Caco-2 (cell line): ENCODE results near the gene TRPV5. TPM values are rescaled to one million over a fixed set of nuclear protein-coding genes. Genes with fewer than 3 reads are reported as not detected.

Source experiments
- BruUV-seq: library from RNA; stranded (reverse); fragments of 400-500 nt; replicated peaks from 2 replicates; lab custom pipeline; 2021; lab: Mats Ljungman, UMichigan
- CTCF ChIA-PET: fragments of 300-600 bp; sonication (Branson Sonifier 250); formaldehyde crosslinking; loops from one replicate; lab custom pipeline; 2022; ENCODE audit warnings: antibody characterized with exemption; lab: Charles Lee
- POLR2A ChIA-PET: fragments of 300-600 bp; sonication (Branson Sonifier 250); formaldehyde crosslinking; loops from one replicate; lab custom pipeline; 2022; ENCODE audit warnings: antibody characterized with exemption; lab: Charles Lee
- DNase-seq, 2 experiments: peaks; one replicate each; pipeline versions ENCODE4 v3.0.0 to v3.0.0-alpha.2; 2020 to 2022
- H3K27me3 ChIP-seq: replicated peaks from 2 replicates; pipeline ENCODE4 v1.6.0; 2011; ENCODE audit warnings: low read length; ENCODE audit not compliant: control insufficient read depth, insufficient read depth
- H3K36me3 ChIP-seq: 2 replicates; pipeline ENCODE4 v1.5.1; 2011; ENCODE audit warnings: low read length; ENCODE audit not compliant: control insufficient read depth, insufficient read depth
- H3K4me1 ChIP-seq: fragments of 250-450 bp; sonication (Bioruptor Pico); 2 replicates; pipeline ENCODE4 v1.5.1; 2020; ENCODE audit warnings: mild to moderate bottlenecking
- H3K4me3 ChIP-seq: 2 replicates; pipeline ENCODE4 v1.5.1; 2011; ENCODE audit warnings: low read depth, mild to moderate bottlenecking, control low read depth, low read length
- H3K9me3 ChIP-seq: fragments of 250-450 bp; sonication (Bioruptor Pico); 2 replicates; pipeline ENCODE4 v1.5.1; 2020; ENCODE audit warnings: mild to moderate bottlenecking, moderate library complexity
- H3K27ac Mint-ChIP-seq: one replicate; pipeline ENCODE4 v1.8.0; 2022; ENCODE audit warnings: mixed read lengths; ENCODE audit not compliant: unreplicated experiment
- H3K27me3 Mint-ChIP-seq: one replicate; pipeline ENCODE4 v1.8.0; 2022; ENCODE audit warnings: mixed read lengths; ENCODE audit not compliant: insufficient read depth, unreplicated experiment
- H3K36me3 Mint-ChIP-seq: one replicate; pipeline ENCODE4 v1.8.0; 2022; ENCODE audit warnings: mild to moderate bottlenecking, mixed read lengths; ENCODE audit not compliant: insufficient read depth, unreplicated experiment
- H3K4me1 Mint-ChIP-seq: one replicate; pipeline ENCODE4 v1.8.0; 2022; ENCODE audit warnings: low read depth, mixed read lengths; ENCODE audit not compliant: unreplicated experiment
- H3K4me3 Mint-ChIP-seq: one replicate; pipeline ENCODE4 v1.8.0; 2022; ENCODE audit warnings: mild to moderate bottlenecking, moderate library complexity, mixed read lengths; ENCODE audit not compliant: unreplicated experiment
- H3K9me3 Mint-ChIP-seq: one replicate; pipeline ENCODE4 v1.8.0; 2022; ENCODE audit warnings: mixed read lengths; ENCODE audit not compliant: unreplicated experiment
- intact Hi-C: fragments of 100-400 bp; cut with micrococcal nuclease; formaldehyde crosslinking; loops from one replicate; pipeline ENCODE4 v1.10.0; 2022; ENCODE audit not compliant: unreplicated experiment
- total RNA-seq: library from RNA; stranded (reverse); gene quantifications from 2 replicates; pipeline ENCODE4 v1.2.3, GENCODE V29; 2022
- TF ChIP-seq, protein P1 (sequence below), 2 experiments: fragments of 200-600 bp in 1 of 2; IDR thresholded peaks; 1 replicate in 1 of 2; 2 replicates in 1 of 2; pipeline versions ENCODE4 v1.5.1 to v1.8.0; 2011 to 2022; ENCODE audit warnings: antibody characterized with exemption in 1 of 2, control low read depth in 1 of 2, inconsistent platforms in 1 of 2, low read depth in 1 of 2, low read length in 1 of 2, mild to moderate bottlenecking in 1 of 2, moderate library complexity in 1 of 2; ENCODE audit not compliant: insufficient read depth in 1 of 2, severe bottlenecking in 1 of 2, unreplicated experiment in 1 of 2

TRPV5 gene
- total RNA-seq, 1 experiment from 2014 or later: not detected

DNA sequence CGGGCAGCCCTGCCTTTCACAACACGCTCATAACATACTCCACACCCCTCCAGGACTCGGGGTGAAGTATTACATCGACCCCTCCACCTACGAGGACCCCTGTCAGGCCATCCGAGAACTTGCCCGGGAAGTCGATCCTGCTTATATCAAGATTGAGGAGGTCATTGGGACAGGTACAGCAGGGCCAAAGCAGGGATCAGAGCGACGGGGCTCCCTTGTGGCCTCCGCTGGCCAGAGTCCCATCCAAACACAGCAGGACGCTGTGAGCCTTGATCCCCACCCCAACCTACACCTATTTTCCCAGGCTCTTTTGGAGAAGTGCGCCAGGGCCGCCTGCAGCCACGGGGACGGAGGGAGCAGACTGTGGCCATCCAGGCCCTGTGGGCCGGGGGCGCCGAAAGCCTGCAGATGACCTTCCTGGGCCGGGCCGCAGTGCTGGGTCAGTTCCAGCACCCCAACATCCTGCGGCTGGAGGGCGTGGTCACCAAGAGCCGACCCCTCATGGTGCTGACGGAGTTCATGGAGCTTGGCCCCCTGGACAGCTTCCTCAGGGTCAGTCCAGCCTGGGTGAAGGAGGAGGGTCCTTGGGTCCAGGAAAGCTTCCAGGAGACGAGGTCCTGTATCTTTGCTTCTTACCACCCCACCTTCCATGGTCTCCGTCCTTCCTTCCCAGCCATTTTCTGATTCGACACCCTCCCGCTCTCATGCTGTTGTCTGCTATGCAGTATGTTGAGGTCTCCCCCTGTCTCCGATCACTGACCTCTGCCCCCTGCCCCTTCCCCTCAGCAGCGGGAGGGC, 65.2 kb downstream of the TRPV5 start:
- intact Hi-C loops: no loop called here

DNA sequence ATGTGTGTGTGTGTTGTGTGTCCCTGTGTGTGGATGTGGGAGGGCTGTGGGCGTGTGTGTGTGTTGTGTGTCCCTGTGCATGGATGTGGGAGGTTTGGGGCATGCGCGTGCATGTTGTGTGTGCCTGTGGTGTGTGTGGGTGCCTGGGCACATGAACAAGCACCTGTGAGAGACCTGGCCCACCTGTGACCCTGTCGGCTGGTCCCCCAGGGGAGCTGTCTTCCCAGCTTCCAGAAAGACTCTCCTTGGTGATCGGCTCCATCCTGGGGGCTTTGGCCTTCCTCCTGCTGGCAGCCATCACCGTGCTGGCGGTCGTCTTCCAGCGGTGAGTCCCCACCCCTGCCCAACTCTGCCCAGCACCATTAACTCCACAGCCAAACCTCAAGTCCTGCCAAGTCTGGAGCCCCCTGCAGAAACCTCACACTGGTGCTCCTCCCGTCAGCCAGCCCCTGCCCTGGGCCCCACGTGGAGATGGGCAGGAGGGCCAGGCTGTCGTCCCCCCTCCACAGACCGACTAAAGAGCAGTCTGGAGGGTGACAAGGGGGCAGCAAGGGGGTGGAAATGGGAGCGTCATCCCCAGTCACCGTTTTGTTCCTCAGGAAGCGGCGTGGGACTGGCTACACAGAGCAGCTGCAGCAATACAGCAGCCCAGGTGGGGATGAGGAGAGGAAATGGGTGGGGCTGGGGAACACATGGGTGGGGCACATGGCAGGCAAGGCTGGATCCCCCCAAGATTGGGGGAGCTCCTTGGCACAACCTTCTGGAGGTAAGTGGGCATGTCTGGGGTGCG, 66.0 kb downstream of the TRPV5 start:
- intact Hi-C loops: no loop called here
- Histone ChIP-seq H3K9me3 (no peaks in the 10 kb centered on the region), H3K27me3 (no peaks in the 10 kb centered on the region), H3K4me3 (no peak overlapping the region), H3K36me3 (no peaks in the 10 kb centered on the region), H3K4me1 (no peaks in the 10 kb centered on the region)
- BruUV-seq: no TSS peak
- Mint-ChIP-seq H3K4me3 (no peak overlapping the region), H3K9me3 (no peaks in the 10 kb centered on the region), H3K36me3 (no peaks in the 10 kb centered on the region), H3K27ac (no peak overlapping the region), H3K27me3 (no peaks in the 10 kb centered on the region), H3K4me1 (no peaks in the 10 kb centered on the region)
- TF ChIP-seq, protein P1, sequence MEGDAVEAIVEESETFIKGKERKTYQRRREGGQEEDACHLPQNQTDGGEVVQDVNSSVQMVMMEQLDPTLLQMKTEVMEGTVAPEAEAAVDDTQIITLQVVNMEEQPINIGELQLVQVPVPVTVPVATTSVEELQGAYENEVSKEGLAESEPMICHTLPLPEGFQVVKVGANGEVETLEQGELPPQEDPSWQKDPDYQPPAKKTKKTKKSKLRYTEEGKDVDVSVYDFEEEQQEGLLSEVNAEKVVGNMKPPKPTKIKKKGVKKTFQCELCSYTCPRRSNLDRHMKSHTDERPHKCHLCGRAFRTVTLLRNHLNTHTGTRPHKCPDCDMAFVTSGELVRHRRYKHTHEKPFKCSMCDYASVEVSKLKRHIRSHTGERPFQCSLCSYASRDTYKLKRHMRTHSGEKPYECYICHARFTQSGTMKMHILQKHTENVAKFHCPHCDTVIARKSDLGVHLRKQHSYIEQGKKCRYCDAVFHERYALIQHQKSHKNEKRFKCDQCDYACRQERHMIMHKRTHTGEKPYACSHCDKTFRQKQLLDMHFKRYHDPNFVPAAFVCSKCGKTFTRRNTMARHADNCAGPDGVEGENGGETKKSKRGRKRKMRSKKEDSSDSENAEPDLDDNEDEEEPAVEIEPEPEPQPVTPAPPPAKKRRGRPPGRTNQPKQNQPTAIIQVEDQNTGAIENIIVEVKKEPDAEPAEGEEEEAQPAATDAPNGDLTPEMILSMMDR (IDR thresholded peaks at IDR 0.05; ENCODE audit: insufficient read depth in 1 of 2, low read depth in 1 of 2, low read length in 1 of 2, severe bottlenecking in 1 of 2, unreplicated experiment in 1 of 2): no peak
- peak in 1 of 2 experiments; percentile 33 for DNase-seq
- POLR2A ChIA-PET: no interaction called here
- CTCF ChIA-PET: interaction anchor here (0.6 to 1.2 kb wide), 2 partner anchors 11 to 26 kb away, joined by 3 read pairs; no protein-coding TSS in a partner anchor

More for the DNA sequence above, 65.2 kb downstream of the TRPV5 start:
- Histone ChIP-seq H3K27me3 (no peaks in the 10 kb centered on the region), H3K4me1 (no peaks in the 10 kb centered on the region), H3K9me3 (no peaks in the 10 kb centered on the region), H3K4me3 (no peak overlapping the region), H3K36me3 (no peaks in the 10 kb centered on the region)
- no peaks in the 10 kb centered on the region for H3K9me3 Mint-ChIP-seq
- no peak overlapping the region for H3K27ac Mint-ChIP-seq
- no peaks in the 10 kb centered on the region for H3K36me3 Mint-ChIP-seq
- ChIA-PET CTCF (interaction anchor here (1.2 kb wide), 1 partner anchor 11 kb away, joined by 3 read pairs; no protein-coding TSS in a partner anchor), POLR2A (no interaction called here)
- no TSS peak for BruUV-seq
- H3K4me3 Mint-ChIP-seq: no peak overlapping the region
- no peaks in the 10 kb centered on the region for H3K4me1 Mint-ChIP-seq
- peak in 1 of 2 experiments; percentile 24 for DNase-seq
- H3K27me3 Mint-ChIP-seq: no peaks in the 10 kb centered on the region
- TF ChIP-seq, protein P1 (IDR thresholded peaks at IDR 0.05; ENCODE audit: insufficient read depth in 1 of 2, low read depth in 1 of 2, low read length in 1 of 2, severe bottlenecking in 1 of 2, unreplicated experiment in 1 of 2): no peak

DNA sequence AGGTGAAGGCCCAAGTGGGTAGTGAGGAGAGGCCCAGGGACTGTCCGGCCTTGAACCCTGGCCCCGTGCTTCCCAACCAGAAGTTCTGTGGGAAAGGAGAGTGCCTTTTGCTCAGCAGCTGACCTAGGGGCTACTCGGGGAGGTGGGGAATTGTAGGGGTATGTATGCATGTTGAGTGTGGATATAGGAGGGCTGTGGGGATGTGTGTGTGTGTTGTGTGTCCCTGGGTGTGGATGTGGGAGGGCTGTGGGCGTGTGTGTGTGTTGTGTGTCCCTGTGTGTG, 66.5 kb downstream of the TRPV5 start:
- no peak overlapping the region for H3K4me3 Mint-ChIP-seq
- intact Hi-C loops: no loop called here
- H3K27me3 Mint-ChIP-seq: no peaks in the 10 kb centered on the region
- no peaks in the 10 kb centered on the region for H3K4me1 Mint-ChIP-seq
- H3K4me1 ChIP-seq: no peaks in the 10 kb centered on the region
- ChIA-PET CTCF (interaction anchor here (1.4 to 1.5 kb wide), 3 partner anchors 12 to 235 kb away, joined by 4 to 6 read pairs (median 5); partner anchors contain the start of gene EPHB6), POLR2A (no interaction called here)
- H3K27ac Mint-ChIP-seq: no peak overlapping the region
- H3K36me3 ChIP-seq: no peaks in the 10 kb centered on the region
- BruUV-seq: no TSS peak
- no peaks in the 10 kb centered on the region for H3K9me3 ChIP-seq
- H3K4me3 ChIP-seq: no peak overlapping the region
- H3K36me3 Mint-ChIP-seq: no peaks in the 10 kb centered on the region
- TF ChIP-seq, protein P1 (IDR thresholded peaks at IDR 0.05; ENCODE audit: insufficient read depth in 1 of 2, low read depth in 1 of 2, low read length in 1 of 2, severe bottlenecking in 1 of 2, unreplicated experiment in 1 of 2): no peak
- DNase-seq: no peak
- no peaks in the 10 kb centered on the region for H3K9me3 Mint-ChIP-seq
- no peaks in the 10 kb centered on the region for H3K27me3 ChIP-seq
